Measurements from ENCODE around the gene CDHR1.

Gene CDHR1

DNA sequence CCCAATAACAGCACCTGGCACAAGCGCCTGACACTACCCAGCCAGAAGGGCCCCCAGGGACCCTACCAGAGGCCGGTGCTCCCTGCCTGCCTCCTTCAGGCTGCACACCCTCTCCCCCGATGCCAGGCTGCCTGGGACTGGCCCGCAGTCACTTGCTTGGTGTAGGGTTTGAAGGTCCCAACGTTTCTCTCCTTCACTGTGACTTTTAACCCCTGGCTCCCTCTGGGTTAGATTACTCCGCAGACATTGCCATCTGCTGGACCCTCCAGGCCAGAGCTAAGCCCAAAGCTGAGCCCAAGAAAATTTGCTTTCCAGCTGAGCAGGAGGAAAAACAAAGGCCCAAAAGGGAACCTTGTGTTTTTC, 6.9 kb downstream of the CDHR1 start:
- DNase-seq (ENCODE audit: low spot score), result no peak

GRCh38 chr10:84201682-84202081, 7.3 kb downstream of the CDHR1 start:
- DNase-seq (ENCODE audit: low spot score), result no peak

DNA sequence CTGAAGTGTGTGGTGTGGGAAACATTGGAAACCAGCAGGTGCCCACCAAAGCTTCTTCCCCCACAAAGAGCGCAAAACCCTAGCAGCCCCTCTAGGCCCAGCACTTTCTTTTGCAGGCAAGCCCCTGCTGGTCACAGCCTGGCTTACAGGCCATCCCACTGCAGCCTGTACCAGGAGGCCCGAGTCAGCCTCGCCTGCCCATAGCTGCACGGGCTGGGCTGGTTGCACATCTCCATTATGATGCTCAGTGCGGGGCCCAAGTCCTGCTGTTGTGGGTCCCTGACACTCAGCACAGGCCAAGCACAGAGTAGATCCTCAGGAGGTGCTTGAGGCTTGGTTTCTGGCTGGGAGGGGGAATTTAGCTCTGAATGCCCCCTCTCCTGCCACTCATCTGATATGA, 8.0 kb downstream of the CDHR1 start:
- no peak for DNase-seq (ENCODE audit: low spot score)

GRCh38 chr10:84204122-84204521, 9.8 kb downstream of the CDHR1 start:
- DNase-seq (ENCODE audit: low spot score), result no peak

DNA sequence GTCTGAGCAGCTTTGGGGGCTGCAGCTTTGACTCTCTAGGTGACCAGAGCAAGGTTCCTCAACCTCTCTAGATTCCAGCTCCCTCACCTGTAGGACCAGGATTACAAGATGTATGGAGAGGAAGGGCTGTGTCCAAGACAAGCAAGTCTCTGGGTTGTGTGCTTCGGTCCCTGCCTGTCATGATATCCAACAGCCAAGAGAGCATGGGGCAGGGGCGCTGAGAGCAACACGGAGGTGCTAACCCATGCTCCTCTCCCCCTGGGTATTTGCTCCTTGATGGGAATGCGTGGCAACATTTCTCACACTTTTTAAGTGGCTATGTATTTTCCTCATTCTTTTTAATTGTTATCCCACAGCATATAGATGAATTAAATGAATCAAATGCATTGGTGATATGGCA, 10.3 kb downstream of the CDHR1 start:
- no peak for DNase-seq (ENCODE audit: low spot score)

DNA sequence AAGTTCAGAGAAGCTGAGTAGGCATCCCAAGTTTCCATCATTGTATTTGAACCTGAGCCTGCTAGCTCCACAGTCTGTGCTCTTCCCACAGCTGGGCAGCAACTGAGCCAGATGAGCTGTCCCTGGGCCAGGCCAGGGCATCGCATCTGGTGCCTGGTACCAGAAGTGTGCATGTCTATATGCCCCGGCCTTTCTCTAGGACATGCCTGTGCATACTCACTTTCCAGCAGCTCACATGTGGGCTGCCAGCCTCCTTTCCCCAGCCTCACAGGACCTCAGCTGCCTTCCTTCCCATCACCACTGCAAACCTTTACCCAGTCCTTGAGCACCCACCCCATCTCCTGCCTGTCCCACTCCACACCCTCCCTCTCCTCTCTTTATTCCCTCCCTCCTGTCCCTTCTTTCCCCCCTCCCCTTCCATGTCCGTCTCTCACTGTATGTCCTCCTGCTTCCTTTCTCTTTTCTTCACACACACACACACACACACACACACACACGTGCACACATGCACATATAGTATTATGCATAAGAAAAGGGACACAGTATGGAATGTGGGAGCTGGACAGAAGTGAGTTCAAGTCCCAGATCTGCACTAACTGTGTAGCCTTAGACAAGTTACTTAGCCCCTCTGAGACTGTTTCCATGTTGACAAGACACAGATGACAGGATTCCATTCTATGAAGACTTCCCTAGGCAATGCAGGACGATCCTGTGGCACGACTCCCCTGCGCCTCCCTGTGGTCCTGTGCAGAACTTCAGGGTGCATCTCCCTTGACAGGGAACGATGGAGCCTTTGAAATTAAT, 10.9 kb downstream of the CDHR1 start:
- peak; percentile 86 for DNase-seq (ENCODE audit: low spot score)

DNA sequence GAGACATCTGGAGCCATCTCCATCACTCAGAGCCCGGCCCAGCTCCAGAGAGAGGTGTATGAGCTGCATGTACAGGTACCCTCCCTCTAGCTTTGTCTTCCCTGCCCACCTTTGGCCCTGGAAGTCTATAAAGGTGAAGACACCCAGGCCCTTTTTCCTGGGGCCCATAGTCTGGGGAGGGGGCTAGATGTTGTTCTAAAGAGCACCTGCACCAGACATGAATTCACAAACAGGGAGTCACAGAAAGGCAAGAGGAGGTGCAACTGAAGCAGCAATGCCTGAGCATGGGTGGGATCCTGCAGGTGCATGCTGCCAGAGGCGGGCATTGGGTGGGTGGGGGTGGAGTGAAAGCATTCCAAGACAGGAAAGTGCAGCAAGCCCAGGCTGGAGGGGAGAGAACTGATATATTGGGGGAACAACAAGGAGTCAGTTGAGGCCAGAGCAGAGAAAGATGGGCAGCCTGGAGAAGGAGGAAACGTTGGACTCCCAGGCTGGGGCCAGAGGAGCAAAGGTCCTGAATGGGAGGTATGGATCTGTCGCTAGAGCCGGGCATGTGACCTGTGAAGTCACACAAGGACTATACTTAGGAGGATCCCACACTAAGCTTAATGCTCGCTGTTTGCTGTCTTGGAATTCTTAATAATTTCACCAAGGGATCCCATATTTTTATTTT, 11.7 kb downstream of the CDHR1 start:
- no peak for DNase-seq (ENCODE audit: low spot score)

DNA sequence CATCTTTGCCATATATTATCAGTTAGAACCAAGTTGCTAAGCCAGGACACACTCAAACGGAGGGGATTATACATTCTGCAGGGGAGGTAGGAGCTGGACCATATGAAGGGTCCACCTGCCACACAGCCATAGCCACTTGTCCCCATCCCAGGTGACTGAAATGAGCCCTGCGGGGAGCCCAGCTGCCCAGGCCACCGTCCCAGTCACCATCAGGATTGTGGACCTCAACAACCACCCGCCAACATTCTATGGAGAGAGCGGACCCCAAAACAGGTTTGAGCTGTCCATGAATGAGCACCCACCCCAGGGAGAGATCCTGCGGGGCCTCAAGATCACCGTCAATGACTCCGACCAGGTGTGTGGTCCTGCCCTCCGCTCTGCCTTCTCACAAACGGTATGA, 13.7 kb downstream of the CDHR1 start:
- DNase-seq (ENCODE audit: low spot score), result no peak

- no peak for DNase-seq (ENCODE audit: low spot score)
Observed at GRCh38 chr10:84211566-84211965, 17.2 kb downstream of the CDHR1 start.

DNA sequence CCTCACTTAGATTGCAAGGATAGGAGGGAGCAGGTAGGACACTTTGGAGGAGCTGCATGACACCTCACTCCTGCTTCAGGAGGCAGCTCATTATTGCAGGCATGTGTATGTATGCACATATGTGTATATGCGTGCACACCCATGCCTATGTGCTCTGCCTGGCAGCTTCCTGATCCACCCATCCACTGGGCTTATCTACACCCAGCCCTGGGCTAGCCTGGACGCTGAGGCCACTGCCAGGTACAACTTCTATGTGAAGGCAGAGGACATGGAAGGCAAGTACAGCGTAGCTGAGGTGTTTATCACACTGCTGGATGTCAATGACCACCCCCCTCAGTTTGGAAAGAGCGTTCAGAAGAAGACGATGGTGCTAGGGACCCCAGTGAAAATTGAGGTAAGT, 17.7 kb downstream of the CDHR1 start:
- DNase-seq (ENCODE audit: low spot score), result no peak

- no peak for DNase-seq (ENCODE audit: low spot score)
Observed at GRCh38 chr10:84213076-84213475, 18.7 kb downstream of the CDHR1 start.

GRCh38 chr10:84214046-84214572, 19.8 kb downstream of the CDHR1 start:
- DNase-seq (ENCODE audit: low spot score), result no peak

DNA sequence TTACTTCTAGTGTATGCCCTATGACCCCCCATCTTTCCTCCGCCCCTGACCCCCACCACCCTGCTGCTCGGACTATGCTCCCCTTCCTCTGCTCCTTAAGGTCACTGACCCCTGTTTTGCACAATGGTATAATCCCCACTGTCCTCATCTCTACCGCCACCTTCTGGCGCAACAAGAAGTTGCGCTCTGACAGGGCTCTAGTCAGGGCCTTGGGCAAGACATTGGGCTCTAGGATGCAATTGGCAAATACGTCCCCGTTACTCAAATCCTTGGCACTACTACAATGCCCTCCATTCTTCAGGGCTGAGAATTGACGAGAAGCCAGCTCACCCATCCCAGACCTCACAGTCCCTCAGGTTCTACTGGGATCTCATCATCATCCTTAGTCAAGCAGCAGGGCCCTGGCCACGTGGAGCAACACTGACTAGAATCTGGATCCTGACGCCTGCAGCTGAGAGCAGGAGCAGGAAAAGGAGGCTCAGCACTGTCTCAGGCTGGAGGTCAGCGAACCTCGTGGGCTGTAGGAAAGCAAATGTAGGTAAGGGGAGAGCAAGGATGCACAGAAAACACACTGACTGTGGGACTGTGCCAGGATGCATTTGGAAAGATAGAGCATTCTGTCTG, 20.4 kb downstream of the CDHR1 start:
- DNase-seq (ENCODE audit: low spot score), result peak; percentile 28

- no peak for DNase-seq (ENCODE audit: low spot score)
Observed at GRCh38 chr10:84216834-84217233, 22.5 kb downstream of the CDHR1 start.

DNA sequence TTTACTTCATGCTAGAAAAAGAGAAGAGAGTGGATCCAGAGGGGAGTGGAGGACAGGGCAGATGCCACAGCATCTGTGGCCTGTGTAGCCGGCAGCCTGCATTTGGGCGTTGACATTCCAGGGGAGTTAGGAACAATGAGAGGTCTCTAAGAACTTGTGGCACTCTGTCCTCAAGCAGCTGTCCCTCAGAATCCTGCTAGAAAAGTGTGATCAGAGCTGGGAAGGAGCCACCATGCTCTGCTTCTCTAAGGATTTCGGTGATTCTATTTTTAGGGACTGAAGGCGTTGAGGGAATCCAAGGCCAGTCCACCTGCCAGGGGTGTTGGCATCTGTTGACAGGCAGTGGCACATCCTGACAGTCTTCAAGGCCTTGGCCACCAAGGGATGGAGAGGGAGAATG, 23.4 kb downstream of the CDHR1 start:
- DNase-seq (ENCODE audit: low spot score), result no peak

DNA sequence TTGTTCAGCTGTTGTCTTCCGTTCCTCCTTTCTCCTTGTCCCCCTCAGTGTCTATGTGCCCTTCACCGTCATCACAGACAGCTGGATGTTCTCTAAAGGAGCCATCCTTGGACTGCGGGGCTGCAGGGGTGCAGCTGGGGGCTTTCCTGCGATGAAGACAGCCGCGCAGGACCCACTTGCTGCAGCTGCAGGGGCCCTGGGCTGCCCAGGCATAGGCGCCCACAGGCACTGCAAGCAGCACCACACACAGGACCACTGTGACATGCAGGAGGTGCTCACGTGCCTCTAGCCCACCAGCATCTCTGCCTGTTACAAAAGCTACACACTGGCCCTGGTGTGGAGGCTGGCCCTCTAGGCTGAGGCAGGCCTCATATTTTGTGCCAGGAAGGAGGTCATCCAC, 27.6 kb downstream of the CDHR1 start:
- DNase-seq (ENCODE audit: low spot score), result no peak

DNA sequence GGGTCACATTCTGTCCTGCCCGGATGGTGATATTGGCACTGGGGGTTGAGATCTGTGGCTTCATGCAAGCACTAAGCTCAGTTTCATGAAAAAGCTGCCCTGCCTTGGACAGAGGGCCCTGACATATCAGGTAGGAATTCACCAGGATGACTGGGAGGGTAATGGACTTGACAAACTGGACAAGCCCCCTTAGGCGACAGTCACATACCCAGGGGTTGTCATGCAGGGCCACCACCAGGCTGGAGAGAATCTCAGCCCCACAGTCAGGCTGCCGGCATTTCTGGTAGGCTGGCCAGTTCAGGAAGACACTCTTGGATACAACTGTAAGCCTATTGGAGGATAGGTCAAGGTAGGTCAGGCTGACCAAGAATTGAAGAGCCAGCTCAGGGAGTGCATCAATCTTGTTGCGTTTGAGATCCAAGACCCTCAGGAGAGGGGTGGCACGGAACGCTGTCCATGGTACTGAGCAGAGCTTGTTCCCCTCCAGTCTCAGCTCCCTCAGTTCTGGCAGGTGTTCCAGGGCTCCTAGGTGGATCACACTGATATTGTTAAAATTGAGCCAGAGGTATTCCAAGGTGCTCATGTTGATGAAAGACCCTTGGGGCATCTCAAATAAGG, 30.2 kb downstream of the CDHR1 start:
- DNase-seq (ENCODE audit: low spot score), result no peak

- no peak for DNase-seq (ENCODE audit: low spot score)
Observed at GRCh38 chr10:84225427-84226173, 31.3 kb downstream of the CDHR1 start, which contains the start of gene LRIT2. TSS of gene LRIT2 (minus strand) at chr10:84225544. CDS start at chr10:84225520, 24 bp downstream.

DNA sequence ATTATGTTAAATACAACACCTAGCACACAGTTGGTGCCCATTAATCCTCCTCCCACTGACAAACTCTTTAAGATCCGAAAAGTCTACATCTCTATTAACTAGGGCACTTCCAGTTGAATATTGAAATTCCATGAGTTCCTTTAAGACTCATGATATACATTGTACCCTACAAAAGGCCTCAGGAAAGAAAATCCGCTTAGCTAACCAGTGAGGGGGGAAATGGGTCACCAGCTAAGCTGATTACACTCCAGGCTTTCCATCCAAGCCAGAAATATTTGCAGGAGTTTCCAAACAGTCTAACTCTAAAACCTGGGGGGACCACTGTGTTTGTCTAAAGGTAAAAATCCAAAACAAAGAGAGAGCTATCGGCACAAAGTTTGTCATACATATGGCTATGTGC, 32.3 kb downstream of the CDHR1 start:
- no peak for DNase-seq (ENCODE audit: low spot score)

DNA sequence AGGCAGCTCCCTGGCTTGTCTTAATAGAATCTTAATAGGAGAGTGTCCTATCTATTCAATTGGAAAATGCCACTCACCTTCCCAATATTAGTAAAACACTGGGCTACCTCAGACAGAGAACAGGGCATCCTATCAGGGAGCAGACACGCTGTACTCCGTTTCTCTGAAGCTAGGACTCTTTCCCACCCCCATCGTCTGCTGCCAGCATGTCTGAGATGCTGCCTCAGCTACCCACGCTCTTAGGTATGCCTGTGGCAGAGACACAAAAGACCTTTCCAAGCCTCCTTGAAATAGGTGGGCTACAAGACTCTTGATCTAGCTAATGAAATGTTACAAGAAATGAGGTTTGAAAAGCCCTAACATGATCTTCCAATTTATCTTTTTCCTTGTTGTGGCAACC, 33.5 kb downstream of the CDHR1 start:
- DNase-seq (ENCODE audit: low spot score), result no peak

DNA sequence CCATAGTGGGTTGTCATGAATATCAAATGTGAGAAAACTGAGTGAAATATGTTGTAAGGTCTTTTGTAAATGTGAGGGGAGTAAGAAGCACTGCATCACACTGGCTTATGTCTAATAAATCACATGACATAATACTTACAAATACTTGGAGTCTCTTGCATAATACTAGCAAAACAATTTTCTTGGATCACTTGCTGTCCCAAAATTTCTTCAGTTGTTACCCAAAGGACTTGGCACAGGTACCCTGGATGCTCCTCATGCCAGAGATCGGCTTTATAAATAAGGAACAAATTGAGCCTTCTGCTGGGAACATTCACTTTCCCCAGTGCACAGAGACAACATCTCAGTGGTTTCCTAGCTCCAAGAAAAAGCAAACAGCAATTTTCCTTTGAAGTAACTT, 36.0 kb downstream of the CDHR1 start:
- no peak for DNase-seq (ENCODE audit: low spot score)

DNA sequence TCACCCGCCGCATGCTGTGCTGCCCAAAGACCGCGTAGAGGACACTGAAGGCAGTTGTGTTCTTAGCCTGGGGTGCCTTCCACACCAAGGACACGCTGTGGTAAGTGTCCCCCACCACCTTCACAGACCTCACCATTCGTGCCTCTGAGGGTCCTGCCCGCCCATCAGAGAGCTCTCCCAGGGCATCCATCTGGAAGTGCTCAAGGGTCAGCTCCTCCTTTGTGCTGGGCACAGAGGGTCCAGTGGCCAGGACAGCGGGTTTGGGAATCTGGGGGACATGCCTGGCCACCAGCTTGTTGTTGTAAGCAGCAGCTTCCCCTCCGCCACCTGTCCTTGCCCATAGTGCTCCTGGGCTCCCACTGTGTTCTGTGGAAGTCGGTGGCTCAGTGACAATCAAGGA, 38.0 kb downstream of the CDHR1 start:
- no peak for DNase-seq (ENCODE audit: low spot score)
